HG03520 (cell line): ENCODE measurements around the gene MVP.
"Not testable (repeated sequence)": the region's sequence is repeated elsewhere in the genome, so short reads cannot be mapped to it uniquely, and the experiment has no call there.

Experiments
- ATAC-seq: cut with Tn5 transposase; IDR thresholded peaks from one replicate; pipeline ENCODE4 v1.9.1; 2021; ENCODE audit warnings: mild to moderate bottlenecking, moderate library complexity; ENCODE audit not compliant: unreplicated experiment

The MVP gene

GRCh38 chr16:29868396-29869009 lies 48.2 kb downstream of the MVP start:
- no peak for ATAC-seq

- not testable (repeated sequence) for ATAC-seq
These were observed 48.8 kb downstream of the MVP start for GRCh38 chr16:29869067-29869466.

- no peak for ATAC-seq
These were observed 51.7 kb downstream of the MVP start for GRCh38 chr16:29871822-29872546.

GRCh38 chr16:29873319-29873718 lies 53.1 kb downstream of the MVP start:
- ATAC-seq, result no peak

GRCh38 chr16:29875206-29875605 lies 54.9 kb downstream of the MVP start:
- no peak for ATAC-seq

- ATAC-seq, result no peak
These were observed 55.9 kb downstream of the MVP start for GRCh38 chr16:29876217-29876593.

- ATAC-seq, result no peak
These were observed 56.5 kb downstream of the MVP start for GRCh38 chr16:29876594-29877249.

- ATAC-seq, result no peak
These were observed 57.2 kb downstream of the MVP start for GRCh38 chr16:29877266-29877961.

GRCh38 chr16:29878172-29878571 lies 57.9 kb downstream of the MVP start:
- no peak for ATAC-seq

- ATAC-seq, result no peak
These were observed 60.8 kb downstream of the MVP start for GRCh38 chr16:29881050-29881449.

- no peak for ATAC-seq
These were observed 63.7 kb downstream of the MVP start for GRCh38 chr16:29883987-29884386.

GRCh38 chr16:29889372-29889771 lies 69.1 kb downstream of the MVP start:
- ATAC-seq, result not testable (repeated sequence)

GRCh38 chr16:29891525-29892457 lies 71.5 kb downstream of the MVP start:
- no peak for ATAC-seq

GRCh38 chr16:29892458-29892813 lies 72.2 kb downstream of the MVP start:
- no peak for ATAC-seq

- no peak for ATAC-seq
These were observed 73.3 kb downstream of the MVP start for GRCh38 chr16:29893553-29893952.

GRCh38 chr16:29894352-29894751 lies 74.1 kb downstream of the MVP start:
- ATAC-seq, result no peak

- no peak for ATAC-seq
These were observed 76.6 kb downstream of the MVP start for GRCh38 chr16:29896841-29897240.

GRCh38 chr16:29897333-29897732 lies 77.1 kb downstream of the MVP start:
- ATAC-seq, result no peak
